Mucosa of rectum (tissue), 2 donors: Measurements from ENCODE around the gene RBL1.
"Not testable (repeated sequence)": the region's sequence is repeated elsewhere in the genome, so short reads cannot be mapped to it uniquely, and the experiment has no call there.

ENCODE experiments used
- H3K27ac ChIP-seq, 2 donors: one replicate each; pipeline ENCODE4 v1.7.0; 2013; ENCODE audit warnings: inconsistent platforms in 2 of 2, low read depth in 2 of 2, low read length in 2 of 2
- H3K27me3 ChIP-seq, 2 donors: one replicate each; pipeline ENCODE4 v1.7.0; 2013; ENCODE audit warnings: low read length in 2 of 2; ENCODE audit not compliant: control insufficient read depth in 2 of 2, insufficient read depth in 2 of 2
- H3K36me3 ChIP-seq, 2 donors: one replicate each; pipeline ENCODE4 v1.7.0; 2013; ENCODE audit warnings: low read length in 2 of 2; ENCODE audit not compliant: control insufficient read depth in 2 of 2, insufficient read depth in 2 of 2
- H3K4me1 ChIP-seq, 2 donors: one replicate each; pipeline ENCODE4 v1.7.0; 2013; ENCODE audit warnings: low read length in 2 of 2, mild to moderate bottlenecking in 1 of 2; ENCODE audit not compliant: control insufficient read depth in 2 of 2, insufficient read depth in 2 of 2
- H3K4me3 ChIP-seq, 2 donors: one replicate each; pipeline ENCODE4 v1.7.0; 2013; ENCODE audit warnings: low read length in 2 of 2
- H3K9ac ChIP-seq, 2 donors: one replicate each; pipeline ENCODE4 v1.7.0; 2013; ENCODE audit warnings: low read length in 2 of 2, low read depth in 1 of 2, mild to moderate bottlenecking in 1 of 2
- H3K9me3 ChIP-seq, 2 donors: one replicate each; pipeline ENCODE4 v1.7.0; 2013; ENCODE audit warnings: low read length in 2 of 2; ENCODE audit not compliant: control insufficient read depth in 2 of 2
- donor health status: healthy.
- donor health status: Normal muscosa, but diverticular disease.

RBL1 gene

GRCh38 chr20:37032077-37032476 is 63.7 kb downstream of the RBL1 start:
- no peaks in the 10 kb centered on the region for H3K9me3 ChIP-seq
- H3K9ac ChIP-seq = no peak overlapping the region
- no peaks in the 10 kb centered on the region for H3K27me3 ChIP-seq
- no peaks in the 10 kb centered on the region for H3K4me1 ChIP-seq
- no peak overlapping the region for H3K4me3 ChIP-seq
- no peak overlapping the region for H3K27ac ChIP-seq
- H3K36me3 ChIP-seq = peaks cover 5 to 17% of the 10 kb centered on the region in 2 donors

GRCh38 chr20:37020636-37021035 is 75.2 kb downstream of the RBL1 start:
- H3K4me1 ChIP-seq = no peaks in the 10 kb centered on the region
- H3K9me3 ChIP-seq = no peaks in the 10 kb centered on the region
- no peak overlapping the region for H3K27ac ChIP-seq
- no peak overlapping the region for H3K9ac ChIP-seq
- H3K4me3 ChIP-seq = no peak overlapping the region
- H3K27me3 ChIP-seq = no peaks in the 10 kb centered on the region
- peaks cover 9 to 20% of the 10 kb centered on the region in 2 donors for H3K36me3 ChIP-seq

- not testable (repeated sequence) for H3K4me3 ChIP-seq, H3K36me3 ChIP-seq, H3K9ac ChIP-seq, H3K9me3 ChIP-seq, H3K27ac ChIP-seq, H3K27me3 ChIP-seq, H3K4me1 ChIP-seq
Measured at GRCh38 chr20:37012631-37013030, 83.2 kb downstream of the RBL1 start.

GRCh38 chr20:37011858-37012257 is 83.9 kb downstream of the RBL1 start:
- not testable (repeated sequence) for H3K36me3 ChIP-seq, H3K4me1 ChIP-seq

GRCh38 chr20:37011147-37011546 is 84.7 kb downstream of the RBL1 start:
- no peaks in the 10 kb centered on the region for H3K9me3 ChIP-seq
- no peaks in the 10 kb centered on the region for H3K27me3 ChIP-seq
- H3K4me1 ChIP-seq = no peaks in the 10 kb centered on the region
- no peak overlapping the region for H3K4me3 ChIP-seq
- H3K27ac ChIP-seq = no peak overlapping the region
- peaks cover 0 to 3% of the 10 kb centered on the region in 2 donors for H3K36me3 ChIP-seq
- H3K9ac ChIP-seq = no peak overlapping the region

More at GRCh38 chr20:37011858-37012257, 83.9 kb downstream of the RBL1 start:
- not testable (repeated sequence) for H3K9ac ChIP-seq, H3K9me3 ChIP-seq, H3K27ac ChIP-seq, H3K27me3 ChIP-seq, H3K4me3 ChIP-seq

- Histone ChIP-seq H3K4me1 (no peaks in the 10 kb centered on the region), H3K9me3 (no peaks in the 10 kb centered on the region), H3K36me3 (peaks cover 0 to 3% of the 10 kb centered on the region in 2 donors), H3K9ac (no peak overlapping the region), H3K27ac (peak overlapping the region in 1 of 2 donors; percentile 7), H3K4me3 (no peak overlapping the region), H3K27me3 (no peaks in the 10 kb centered on the region)
Measured at GRCh38 chr20:37007898-37008649, 87.7 kb downstream of the RBL1 start.

- not testable (repeated sequence) for H3K36me3 ChIP-seq, H3K27ac ChIP-seq, H3K9me3 ChIP-seq, H3K9ac ChIP-seq, H3K4me1 ChIP-seq, H3K4me3 ChIP-seq, H3K27me3 ChIP-seq
Measured at GRCh38 chr20:37005062-37005942, 90.5 kb downstream of the RBL1 start.

- not testable (repeated sequence) for H3K4me3 ChIP-seq, H3K36me3 ChIP-seq, H3K27me3 ChIP-seq, H3K9ac ChIP-seq, H3K27ac ChIP-seq, H3K9me3 ChIP-seq, H3K4me1 ChIP-seq
Measured at GRCh38 chr20:37001634-37002033, 94.2 kb downstream of the RBL1 start.

- H3K4me3 ChIP-seq = not testable (repeated sequence)
Measured at GRCh38 chr20:37000171-37000570, 95.6 kb downstream of the RBL1 start.

GRCh38 chr20:36998652-36999051 is 97.1 kb downstream of the RBL1 start:
- H3K4me1 ChIP-seq = no peaks in the 10 kb centered on the region

More at GRCh38 chr20:37000171-37000570, 95.6 kb downstream of the RBL1 start:
- H3K27ac ChIP-seq, H3K27me3 ChIP-seq, H3K9ac ChIP-seq, H3K4me1 ChIP-seq, H3K9me3 ChIP-seq, H3K36me3 ChIP-seq: not testable (repeated sequence)

More at GRCh38 chr20:36998652-36999051, 97.1 kb downstream of the RBL1 start:
- peaks cover 6% of the 10 kb centered on the region in 2 donors for H3K36me3 ChIP-seq
- no peaks in the 10 kb centered on the region for H3K9me3 ChIP-seq
- no peak overlapping the region for H3K4me3 ChIP-seq
- no peak overlapping the region for H3K9ac ChIP-seq
- H3K27ac ChIP-seq = no peak overlapping the region
- H3K27me3 ChIP-seq = no peaks in the 10 kb centered on the region
